ENCODE data around the gene STARD8.

DNA sequence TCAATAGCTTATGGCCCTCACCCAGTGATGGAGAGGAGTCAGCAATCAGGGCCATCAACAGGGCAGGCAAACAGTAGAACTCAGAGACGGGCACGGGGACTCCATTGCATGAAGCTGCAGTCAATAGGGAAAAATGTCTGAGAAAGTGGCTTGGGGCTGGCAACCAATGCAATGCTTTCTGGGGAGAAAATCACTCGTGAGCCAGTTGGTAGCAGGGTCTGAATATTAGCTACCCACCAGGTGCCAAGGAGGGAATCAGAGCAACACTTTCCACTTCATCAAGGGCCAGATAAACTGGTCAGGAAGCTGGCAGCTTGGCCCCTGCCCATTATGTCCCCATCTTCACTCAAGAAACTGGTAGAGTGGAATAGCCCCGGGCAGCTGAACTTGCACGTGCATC lies 80.7 kb downstream of the STARD8 start:
- TF ChIP-seq, protein P1, sequence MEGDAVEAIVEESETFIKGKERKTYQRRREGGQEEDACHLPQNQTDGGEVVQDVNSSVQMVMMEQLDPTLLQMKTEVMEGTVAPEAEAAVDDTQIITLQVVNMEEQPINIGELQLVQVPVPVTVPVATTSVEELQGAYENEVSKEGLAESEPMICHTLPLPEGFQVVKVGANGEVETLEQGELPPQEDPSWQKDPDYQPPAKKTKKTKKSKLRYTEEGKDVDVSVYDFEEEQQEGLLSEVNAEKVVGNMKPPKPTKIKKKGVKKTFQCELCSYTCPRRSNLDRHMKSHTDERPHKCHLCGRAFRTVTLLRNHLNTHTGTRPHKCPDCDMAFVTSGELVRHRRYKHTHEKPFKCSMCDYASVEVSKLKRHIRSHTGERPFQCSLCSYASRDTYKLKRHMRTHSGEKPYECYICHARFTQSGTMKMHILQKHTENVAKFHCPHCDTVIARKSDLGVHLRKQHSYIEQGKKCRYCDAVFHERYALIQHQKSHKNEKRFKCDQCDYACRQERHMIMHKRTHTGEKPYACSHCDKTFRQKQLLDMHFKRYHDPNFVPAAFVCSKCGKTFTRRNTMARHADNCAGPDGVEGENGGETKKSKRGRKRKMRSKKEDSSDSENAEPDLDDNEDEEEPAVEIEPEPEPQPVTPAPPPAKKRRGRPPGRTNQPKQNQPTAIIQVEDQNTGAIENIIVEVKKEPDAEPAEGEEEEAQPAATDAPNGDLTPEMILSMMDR (IDR thresholded peaks at IDR 0.05), result no peak
- TF ChIP-seq POLR2A (IDR thresholded peaks at IDR 0.05), result no peak
- no peak for TF ChIP-seq POLR2AphosphoS5 (IDR thresholded peaks at IDR 0.05)
